T-helper 17 cell (primary cell): Measurements from ENCODE around the gene RXRB. TPM values are rescaled to one million over a fixed set of nuclear protein-coding genes. Genes with fewer than 3 reads are reported as not detected.

Source experiments
- total RNA-seq, 4 donors: library from RNA in 2 of 4; stranded (reverse) in 2 of 4; gene quantifications; one replicate each; pipeline ENCODE4 v1.2.3 and lab custom pipeline; 2022 to 2026

RXRB gene
- total RNA-seq, 2 donors from 2014 or later, result 51.0 to 64.4 TPM

Other genes starting within 250 kb of the RXRB start
- 10 to 100 TPM; 20.9 to 23.4 TPM for gene HLA-DMA, start 247.6 kb downstream of the RXRB start, total RNA-seq
- gene BRD2, start 232.1 kb downstream of the RXRB start, total RNA-seq, result 100 to 1,000 TPM; 409 to 459 TPM
- 1 to 10 TPM; 2.6 to 5.1 TPM for gene HLA-DOA, start 191.1 kb downstream of the RXRB start, total RNA-seq
- 10 to 100 TPM; 62.0 to 71.2 TPM for gene HLA-DPA1, start 127.0 kb downstream of the RXRB start, total RNA-seq
- 10 to 100 TPM; 67.7 to 77.4 TPM for gene HLA-DPB1, start 124.7 kb downstream of the RXRB start, total RNA-seq
- gene COL11A2, start 8.2 kb downstream of the RXRB start, total RNA-seq, result under 1 TPM; 0.52 to 0.89 TPM
- gene SLC39A7, start 202 bp upstream of the RXRB start, total RNA-seq, result 10 to 100 TPM; 22.4 to 25.8 TPM
- 10 to 100 TPM in 1 of 2 donors, 1 to 10 TPM in 1; 7.6 to 11.9 TPM for gene HSD17B8, start 4.0 kb upstream of the RXRB start, total RNA-seq
- 10 to 100 TPM; 27.9 to 28.2 TPM for gene RING1, start 7.8 kb upstream of the RXRB start, total RNA-seq
- gene VPS52, start 71.2 kb upstream of the RXRB start, total RNA-seq, result 10 to 100 TPM; 66.5 to 68.3 TPM
- gene RPS18, start 71.4 kb upstream of the RXRB start, total RNA-seq, result 1,000 to 10,000 TPM; 4,373 to 4,641 TPM
- 10 to 100 TPM; 10.1 to 13.0 TPM for gene B3GALT4, start 76.5 kb upstream of the RXRB start, total RNA-seq
- 10 to 100 TPM; 32.1 to 38.6 TPM for gene WDR46, start 88.6 kb upstream of the RXRB start, total RNA-seq
- 10 to 100 TPM; 16.5 to 25.7 TPM for gene PFDN6, start 88.9 kb upstream of the RXRB start, total RNA-seq
- 10 to 100 TPM; 42.1 to 56.2 TPM for gene RGL2, start 98.3 kb upstream of the RXRB start, total RNA-seq
- 100 to 1,000 TPM; 269 to 344 TPM for gene TAPBP, start 113.4 kb upstream of the RXRB start, total RNA-seq
- 10 to 100 TPM; 17.1 to 20.2 TPM for gene ZBTB22, start 117.1 kb upstream of the RXRB start, total RNA-seq
- gene DAXX, start 122.3 kb upstream of the RXRB start, total RNA-seq, result 10 to 100 TPM; 34.5 to 49.0 TPM
- 1 to 10 TPM; 1.3 to 3.7 TPM for gene KIFC1, start 191.2 kb upstream of the RXRB start, total RNA-seq
- gene PHF1, start 210.3 kb upstream of the RXRB start, total RNA-seq, result 100 to 1,000 TPM; 448 to 472 TPM
- 100 to 1,000 TPM; 195 to 196 TPM for gene CUTA, start 217.4 kb upstream of the RXRB start, total RNA-seq
- gene SYNGAP1, start 219.4 kb upstream of the RXRB start, total RNA-seq, result 10 to 100 TPM; 82.3 to 83.9 TPM